Fibroblast of peridontal ligament (primary cell): Measurements from ENCODE around the gene TMEM190.
"Not testable (repeated sequence)": the region's sequence is repeated elsewhere in the genome, so short reads cannot be mapped to it uniquely, and the experiment has no call there.

ENCODE experiments used
- DNase-seq: peaks from one replicate; pipeline ENCODE4 v3.0.0-alpha.2; 2010; ENCODE audit errors: extremely low read depth

The TMEM190 gene

DNA sequence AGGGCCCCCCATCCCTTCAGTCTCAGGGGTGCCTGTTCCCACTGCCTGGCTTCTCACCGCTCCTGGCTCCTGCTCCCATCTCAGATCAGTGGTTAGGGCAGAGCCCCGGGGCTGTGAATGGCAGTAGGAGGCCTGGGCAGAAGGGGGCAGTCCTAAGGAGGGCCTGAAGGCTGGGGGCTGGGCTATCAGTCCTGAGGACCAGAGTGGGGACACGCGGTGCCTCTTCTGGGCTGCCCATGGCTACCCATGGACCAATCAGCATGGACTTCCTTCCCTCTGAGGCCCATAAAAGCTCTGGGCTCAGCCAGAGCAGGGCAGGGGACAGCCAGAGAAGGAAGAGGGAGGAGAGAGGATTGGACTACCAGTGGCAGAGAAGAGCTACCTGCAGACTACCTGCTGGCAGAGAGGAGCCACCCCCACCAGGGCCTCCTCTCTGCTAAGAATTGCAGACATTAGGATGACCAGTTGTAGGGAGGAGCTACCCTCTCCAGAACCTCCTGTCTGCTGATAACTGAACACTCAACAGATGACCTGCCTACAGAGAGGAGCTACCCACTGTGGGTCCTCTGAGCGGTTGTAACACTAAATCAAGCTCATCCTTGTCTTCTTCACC lies 43.1 kb downstream of the TMEM190 start:
- DNase-seq, result no peak

- not testable (repeated sequence) for DNase-seq
Observed at GRCh38 chr19:55421281-55421680, 44.7 kb downstream of the TMEM190 start.

- DNase-seq, result no peak
Observed at GRCh38 chr19:55423225-55424005, 46.8 kb downstream of the TMEM190 start.

DNA sequence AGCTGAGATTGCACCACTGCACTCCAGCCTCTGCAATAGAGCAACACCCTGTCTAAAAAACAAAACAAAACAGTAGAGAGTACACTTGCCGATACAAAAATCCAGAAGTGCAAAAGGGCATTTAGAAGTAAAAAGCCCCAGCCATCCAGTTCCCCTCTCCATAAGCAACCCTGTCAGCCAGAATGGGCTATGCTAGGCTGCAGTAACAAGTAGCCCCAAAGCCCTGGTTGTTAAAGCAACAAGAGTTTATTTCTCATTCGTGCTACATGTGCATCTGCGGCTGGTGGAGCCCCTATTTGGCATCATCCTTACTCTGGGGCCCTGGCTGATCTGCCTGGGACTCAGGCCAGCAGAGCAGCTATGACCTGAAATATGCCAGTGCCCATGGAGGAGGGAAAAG lies 47.9 kb downstream of the TMEM190 start:
- no peak for DNase-seq

GRCh38 chr19:55426042-55426441 lies 49.4 kb downstream of the TMEM190 start:
- DNase-seq, result no peak
